K562 (cell line): ENCODE results near the gene ESR2. TPM values are rescaled to one million over a fixed set of nuclear protein-coding genes. Genes with fewer than 3 reads are reported as not detected.

Experiments
- ATAC-seq: fragments of 200-7000 bp; cut with Tn5 transposase; 3 replicates; pipeline ENCODE4 v1.9.1; 2020; ENCODE audit warnings: moderate library complexity
- BruUV-seq: library from RNA; stranded (reverse); fragments of 400-500 nt; replicated peaks from 2 replicates; lab custom pipeline; 2021; lab: Mats Ljungman, UMichigan
- CTCF ChIA-PET: fragments of 300-600 bp; formaldehyde crosslinking; extraction: SDS; loops from one replicate; lab custom pipeline; 2021; ENCODE audit warnings: low intra/inter-chr PET ratio; lab: Yijun Ruan, JAX
- POLR2A ChIA-PET: fragments of 300-600, 350-650 bp; sonication (Branson Sonifier 250); formaldehyde crosslinking; extraction: SDS; loops from one replicate; lab custom pipeline; 2021; ENCODE audit warnings: antibody characterized with exemption, inconsistent platforms; lab: Yijun Ruan, JAX
- DNase-seq, 4 experiments: peaks; one replicate each; pipeline versions ENCODE4 v3.0.0 to v3.0.0-alpha.2; 2011 to 2018; ENCODE audit warnings: low spot score in 3 of 4, mixed read lengths in 3 of 4; ENCODE audit errors: extremely low read depth in 1 of 4
- FAIRE-seq: peaks from 2 replicates; lab custom pipeline; 2011; peaks lifted over from hg19 to GRCh38; lab: Jason Lieb, UNC
- H2AFZ ChIP-seq: 2 replicates; pipeline ENCODE4 v1.6.0; 2011; ENCODE audit warnings: low read depth, low read length, control low read depth, inconsistent platforms
- H3K27ac ChIP-seq: fragments of 200-600 bp; 3 replicates; pipeline ENCODE4 v1.8.0; 2011; ENCODE audit warnings: low read depth, mild to moderate bottlenecking, control low read depth, inconsistent platforms, low read length, moderate library complexity, mixed read lengths; ENCODE audit errors: extremely low read depth
- H3K27me3 ChIP-seq, 2 experiments: fragments of 300-600 bp in 1 of 2; 2 replicates in 1 of 2; 3 replicates in 1 of 2; pipeline versions ENCODE4 v1.6.0 to v1.8.0; 2011; ENCODE audit warnings: inconsistent platforms in 2 of 2, low read length in 2 of 2, mild to moderate bottlenecking in 1 of 2, mixed read lengths in 1 of 2, moderate library complexity in 1 of 2; ENCODE audit not compliant: control insufficient read depth in 2 of 2, insufficient read depth in 2 of 2
- H3K36me3 ChIP-seq: fragments of 300-600 bp; 3 replicates; pipeline ENCODE4 v1.8.0; 2011; ENCODE audit warnings: mild to moderate bottlenecking, low read length, inconsistent platforms; ENCODE audit not compliant: control insufficient read depth, insufficient read depth
- H3K4me1 ChIP-seq, 2 experiments: fragments of 200-600 bp in 1 of 2; replicated peaks in 1 of 2; 2 replicates in 1 of 2; 3 replicates in 1 of 2; pipeline versions ENCODE4 v1.5.1 to v1.8.0; 2011; ENCODE audit warnings: inconsistent platforms in 2 of 2, low read length in 2 of 2, mild to moderate bottlenecking in 1 of 2, mixed read lengths in 1 of 2, moderate library complexity in 1 of 2; ENCODE audit not compliant: control insufficient read depth in 2 of 2, insufficient read depth in 2 of 2
- H3K4me2 ChIP-seq: 2 replicates; pipeline ENCODE4 v1.6.1; 2011; ENCODE audit warnings: low read length, control low read depth, inconsistent platforms, mixed read lengths; ENCODE audit not compliant: insufficient read depth
- H3K4me3 ChIP-seq: fragments of 200-600 bp; sonication (generic), shearing (Covaris generic); 2 replicates; pipeline ENCODE4 v1.5.1; 2016; ENCODE audit warnings: control low read depth, inconsistent platforms
- H3K79me2 ChIP-seq: fragments of 200-600 bp; 3 replicates; pipeline ENCODE4 v1.8.0; 2011; ENCODE audit warnings: low read length, inconsistent platforms; ENCODE audit not compliant: control insufficient read depth, insufficient read depth
- H3K9ac ChIP-seq, 2 experiments: 2 replicates each; pipeline versions ENCODE4 v1.6.0 to v1.6.1; 2011; ENCODE audit warnings: low read depth in 2 of 2, low read length in 2 of 2, control low read depth in 1 of 2, inconsistent platforms in 1 of 2, mild to moderate bottlenecking in 1 of 2, mixed read lengths in 1 of 2; ENCODE audit not compliant: insufficient read depth in 1 of 2
- H3K9me1 ChIP-seq: one replicate; pipeline ENCODE4 v1.6.0; 2011; ENCODE audit warnings: inconsistent platforms, mild to moderate bottlenecking, low read length, moderate library complexity; ENCODE audit not compliant: control insufficient read depth, insufficient read depth
- H3K9me3 ChIP-seq: replicated peaks from 2 replicates; pipeline ENCODE4 v1.5.1; 2011; ENCODE audit warnings: low read depth, low read length, inconsistent platforms; ENCODE audit not compliant: control insufficient read depth, insufficient read depth
- H4K20me1 ChIP-seq: replicated peaks from 2 replicates; pipeline ENCODE4 v1.6.1; 2011; ENCODE audit warnings: low read length, inconsistent platforms, mixed read lengths; ENCODE audit not compliant: control insufficient read depth, insufficient read depth
- ADNP ChIP-seq: fragments of 200-800 bp; sonication (Bioruptor generic); IDR thresholded peaks from 2 replicates; pipeline ENCODE4 v1.6.1; 2016; ENCODE audit warnings: missing genetic modification characterization, missing compliant biosample characterization
- ARID1B ChIP-seq: fragments of 450-650 bp; IDR thresholded peaks from 2 replicates; pipeline ENCODE4 v1.6.1; 2016; ENCODE audit warnings: antibody characterized with exemption, mild to moderate bottlenecking, inconsistent platforms
- ATF4 ChIP-seq: fragments of 450-650 bp; formaldehyde crosslinking; IDR thresholded peaks from 2 replicates; pipeline ENCODE4 v1.4.0; 2022; ENCODE audit warnings: mild to moderate bottlenecking, moderate library complexity
- BRCA1 ChIP-seq, 2 experiments: fragments of 450-650 bp in 1 of 2; sonication (generic) in 1 of 2; formaldehyde crosslinking in 1 of 2; IDR thresholded peaks; 2 replicates each; pipeline versions ENCODE4 v1.5.0 to v1.6.1; 2017 to 2020; ENCODE audit warnings: mild to moderate bottlenecking in 1 of 2, missing genetic modification reagents in 1 of 2
- CHCHD3 ChIP-seq: fragments of 250-450 bp; sonication (Bioruptor Pico); IDR thresholded peaks from 2 replicates; pipeline ENCODE4 v2.1.2; 2022; ENCODE audit warnings: mild to moderate bottlenecking
- EGR1 ChIP-seq: fragments of 450-650 bp; conservative IDR thresholded peaks from 2 replicates; pipeline ENCODE4 v1.6.1; 2017; ENCODE audit warnings: mild to moderate bottlenecking
- ESRRA ChIP-seq: fragments of 450-650 bp; IDR thresholded peaks from 2 replicates; pipeline ENCODE4 v1.6.1; 2014; ENCODE audit warnings: low read depth, mild to moderate bottlenecking, moderate library complexity, borderline replicate concordance
- GATA2 ChIP-seq: sonication (generic); formaldehyde crosslinking; IDR thresholded peaks from 2 replicates; pipeline ENCODE4 v1.4.0; 2020; ENCODE audit warnings: mild to moderate bottlenecking, missing genetic modification reagents
- KLF13 ChIP-seq: fragments of 450-650 bp; IDR thresholded peaks from 2 replicates; pipeline ENCODE4 v1.6.1; 2016; ENCODE audit warnings: missing genetic modification characterization, low read depth, mild to moderate bottlenecking, missing compliant biosample characterization, moderate library complexity, borderline replicate concordance
- MECOM ChIP-seq: fragments of 250-450 bp; sonication (Bioruptor Pico); IDR thresholded peaks from 2 replicates; pipeline ENCODE4 v1.8.0; 2022; ENCODE audit warnings: inconsistent platforms
- MTA2 ChIP-seq: fragments of 450-650 bp; IDR thresholded peaks from 2 replicates; pipeline ENCODE4 v1.6.1; 2016; ENCODE audit warnings: low read depth
- RBM14 ChIP-seq: fragments of 200-400 bp; formaldehyde crosslinking; IDR thresholded peaks from 2 replicates; pipeline ENCODE4 v1.6.1; 2018; ENCODE audit warnings: low read depth, mild to moderate bottlenecking, low read length, moderate library complexity, borderline replicate concordance; ENCODE audit not compliant: insufficient read depth
- RBM17 ChIP-seq: fragments of 200-400 bp; formaldehyde crosslinking; IDR thresholded peaks from 2 replicates; pipeline ENCODE4 v1.6.1; 2017; ENCODE audit warnings: low read depth, mild to moderate bottlenecking, low read length, borderline replicate concordance
- SREBF2 ChIP-seq: sonication (generic); formaldehyde crosslinking; IDR thresholded peaks from 2 replicates; pipeline ENCODE4 v1.4.0; 2020; ENCODE audit warnings: mild to moderate bottlenecking, missing genetic modification reagents
- TEAD4 ChIP-seq, 2 experiments: sonication (generic) in 1 of 2; formaldehyde crosslinking in 1 of 2; IDR thresholded peaks; 2 replicates each; pipeline versions ENCODE4 v1.6.1 to v1.8.0; 2012 to 2022; ENCODE audit warnings: borderline replicate concordance in 1 of 2, inconsistent platforms in 1 of 2, low read length in 1 of 2, mild to moderate bottlenecking in 1 of 2, missing genetic modification reagents in 1 of 2
- THAP7 ChIP-seq: fragments of 250-450 bp; sonication (Bioruptor Pico); IDR thresholded peaks from 2 replicates; pipeline ENCODE4 v1.5.0; 2021
- USF2 ChIP-seq: sonication (generic); formaldehyde crosslinking; IDR thresholded peaks from 2 replicates; pipeline ENCODE4 v1.5.0; 2020; ENCODE audit warnings: missing genetic modification reagents
- ZKSCAN1 ChIP-seq: fragments of 150-350 bp; IDR thresholded peaks from 2 replicates; pipeline ENCODE4 v1.6.1; 2016; ENCODE audit warnings: low read depth, low read length
- ZNF217 ChIP-seq: sonication (generic); formaldehyde crosslinking; IDR thresholded peaks from 2 replicates; pipeline ENCODE4 v1.8.0; 2022; ENCODE audit warnings: mild to moderate bottlenecking, missing genetic modification reagents
- ZNF23 ChIP-seq: fragments of 250-450 bp; sonication (Bioruptor Pico); IDR thresholded peaks from 2 replicates; pipeline ENCODE4 v1.4.0; 2020; ENCODE audit warnings: mild to moderate bottlenecking
- ZNF239 ChIP-seq: fragments of 250-450 bp; sonication (Bioruptor Pico); IDR thresholded peaks from 2 replicates; pipeline ENCODE4 v1.4.0; 2020; ENCODE audit warnings: mild to moderate bottlenecking
- WGBS: fragments of 100-300 bp; shearing (Covaris generic); methylation state at CpG from one replicate; pipeline ENCODE4 v1.1.6; 2016; ENCODE audit warnings: low coverage, mixed read lengths; ENCODE audit not compliant: insufficient coverage; ENCODE audit errors: missing lambda C conversion rate; 5-methylcytosine and 5-hydroxymethylcytosine counted together
- in situ Hi-C: fragments of 300-500 bp; cut with MboI; formaldehyde crosslinking; loops from 4 replicates; pipeline ENCODE4 v1.15.0; 2018; ENCODE audit warnings: inconsistent platforms, mixed read lengths
- intact Hi-C: fragments of 100-400 bp; cut with micrococcal nuclease; formaldehyde crosslinking; loops from 2 replicates; pipeline ENCODE4 v1.14.2; 2022
- polyA plus RNA-seq, 8 experiments: library from polyadenylated mRNA; depleted of rRNA in 4 of 8; stranded (reverse) in 5 of 8; unstranded in 3 of 8; fragments of >200 nt; fragmentation: Nextera tagmentation in 2 of 8; fragmentation: Illumina TruSeq in 1 of 8; extraction: Ambion mirVana in 2 of 8; extraction: Trizol in 1 of 8; gene quantifications; 2 replicates each; pipeline versions ENCODE4 v1.2.1 to v1.2.3, GENCODE V29; 2011 to 2014; ENCODE audit warnings: inconsistent platforms in 1 of 8, missing spikeins in 1 of 8
- total RNA-seq, 7 experiments: library from RNA; depleted of rRNA in 6 of 7; stranded (reverse); fragments of >200 nt in 6 of 7; fragmentation: Illumina TruSeq in 2 of 7; extraction: Trizol in 2 of 7; gene quantifications; 2 replicates each; pipeline versions ENCODE4 v1.2.1 to v1.2.3, GENCODE V29; 2011 to 2021; ENCODE audit warnings: low replicate concordance in 1 of 7

ESR2 gene
- total and polyA plus RNA-seq, 9 of the 15 experiments (the other 6 are each of a cell fraction or from before 2014, with no cell fraction given): 0.07 to 3.8 (median 2.0) TPM

- TF ChIP-seq ESRRA (peak; percentile 82; the same call in 1 of the 2 replicates), MECOM (no peak), EGR1 (no peak), GATA2 (CRISPR knock-in tag) (no peak), USF2 (CRISPR knock-in tag) (no peak)
Measured at GRCh38 chr14:64195199-64195598, 99.0 kb downstream of the ESR2 start (continued).

- CTCF ChIA-PET: no interaction called here
- Histone ChIP-seq H3K4me2 (peak overlapping the region; percentile 14; the same call in 1 of the 2 replicates), H3K27me3 (no peaks in the 10 kb centered on the region), H3K4me1 (peaks cover 5 to 22% of the 10 kb centered on the region in 2 experiments; a peak in 4 of 5 replicates), H3K9me3 (no peaks in the 10 kb centered on the region), H4K20me1 (no peaks in the 10 kb centered on the region), H3K4me3 (no peak overlapping the region), H3K79me2 (no peaks in the 10 kb centered on the region), H3K9me1 (no peaks in the 10 kb centered on the region), H3K27ac (peak overlapping the region; percentile 16; the same call in 1 of the 3 replicates), H3K9ac (no peak overlapping the region), H3K36me3 (no peaks in the 10 kb centered on the region), H2AFZ (peak overlapping the region; percentile 68; the same call in 1 of the 2 replicates)
- FAIRE-seq (no peak), DNase-seq (peak in 1 of 4 experiments; percentile 20), ATAC-seq (peak; percentile 46)
- in situ Hi-C loops: no loop called here
- BruUV-seq: no TSS peak
- intact Hi-C loops: no loop called here
- WGBS: 9% methylated on average over 3 of the region's 3 CpGs
- POLR2A ChIA-PET: interaction anchor here (0.6 to 2.0 kb wide), 3 partner anchors 10 to 43 kb away, joined by 3 to 7 read pairs (median 5); no protein-coding TSS in a partner anchor
- TF ChIP-seq ARID1B: 0 out of 2 replicates have a peak, but pooled peaks have one; percentile 26
- no peak for TF ChIP-seq ZKSCAN1
- TF ChIP-seq ZNF217 (CRISPR knock-in tag): no peak
- no peak for TF ChIP-seq THAP7 (CRISPR knock-in tag)
- no peak for TF ChIP-seq TEAD4 (IDR thresholded peaks at IDR 0.05; ENCODE audit: low read length)
- no peak for TF ChIP-seq TEAD4 (CRISPR knock-in tag; IDR thresholded peaks at IDR 0.05; ENCODE audit: borderline replicate concordance)
- TF ChIP-seq RBM14: no peak
- no peak for TF ChIP-seq KLF13 (tag)
- no peak for TF ChIP-seq ZNF23 (CRISPR knock-in tag)
- TF ChIP-seq CHCHD3: no peak
- no peak for TF ChIP-seq ATF4 (CRISPR knock-in tag)
- no peak for TF ChIP-seq SREBF2 (CRISPR knock-in tag)
- no peak for TF ChIP-seq BRCA1 (IDR thresholded peaks at IDR 0.05)
- no peak for TF ChIP-seq BRCA1 (CRISPR knock-in tag; IDR thresholded peaks at IDR 0.05)
- TF ChIP-seq RBM17: no peak
- TF ChIP-seq ADNP (tag): no peak
- no peak for TF ChIP-seq ZNF239 (CRISPR knock-in tag)
- TF ChIP-seq MTA2: no peak
Measured at GRCh38 chr14:64194404-64194803, 99.8 kb downstream of the ESR2 start.
